ENCODE data around the gene APOE. TPM values are rescaled to one million over a fixed set of nuclear protein-coding genes. Genes with fewer than 3 reads are reported as not detected.

The APOE gene
- total RNA-seq, 6 experiments from 2014 or later = 3,480 to 8,780 (median 4,667) TPM

- no peaks in the 10 kb centered on the region for H3K9me3 ChIP-seq
- TF ChIP-seq CTCF (IDR thresholded peaks at IDR 0.05) (no peak), POLR2A (IDR thresholded peaks at IDR 0.05) (no peak)
- H3K36me3 ChIP-seq = peaks cover 0 to 35% (median 19%) of the 10 kb centered on the region in 4 donors
- no peak for DNase-seq
- H3K27ac ChIP-seq = no peak overlapping the region
- H3K4me3 ChIP-seq = no peak overlapping the region
- ATAC-seq = no peak
- peaks cover 0 to 23% (median 8%) of the 10 kb centered on the region in 4 donors for H3K4me1 ChIP-seq
- intact Hi-C loops (cut with DNase I) = no loop called here
- no peaks in the 10 kb centered on the region for H3K27me3 ChIP-seq
- WGBS (ENCODE audit: insufficient coverage, low coverage, low lambda C conversion rate, missing lambda C conversion rate) = 82% methylated on average over 4 of the region's 7 CpGs
Measured at GRCh38 chr19:44892932-44893331, 12.7 kb upstream of the APOE start.

DNA sequence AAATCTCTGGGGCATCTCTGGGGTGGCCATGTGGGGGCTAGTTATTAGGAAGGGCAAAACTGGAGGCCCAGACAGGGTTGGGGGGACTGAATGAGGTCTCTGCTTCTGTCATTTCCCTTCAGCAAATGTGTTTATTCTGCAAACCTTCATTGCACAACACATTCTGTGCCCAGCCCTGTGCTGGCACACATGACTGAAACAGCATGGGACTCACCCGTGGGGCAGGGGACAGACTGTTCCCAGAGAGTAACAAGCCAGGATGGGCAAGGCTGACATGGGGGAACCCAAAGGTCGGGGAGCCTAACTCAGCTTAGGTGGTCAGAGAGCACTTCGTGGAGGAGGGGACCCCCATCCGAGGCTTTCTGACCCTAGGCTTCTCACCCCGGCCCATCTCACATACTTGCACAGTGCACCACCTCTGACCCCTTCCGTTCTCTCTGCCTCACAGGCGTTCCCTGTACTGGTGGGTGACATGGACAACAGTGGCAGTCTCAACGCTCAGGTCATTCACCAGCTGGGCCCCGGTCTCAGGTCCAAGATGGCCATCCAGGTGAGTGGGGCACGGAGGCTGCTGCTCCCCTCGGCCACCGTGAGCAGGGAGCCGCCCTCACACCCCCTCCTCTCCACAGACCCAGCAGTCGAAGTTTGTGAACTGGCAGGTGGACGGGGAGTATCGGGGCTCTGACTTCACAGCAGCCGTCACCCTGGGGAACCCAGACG is 12.1 kb upstream of the APOE start:
- no peak for DNase-seq
- H3K27ac ChIP-seq = no peak overlapping the region
- TF ChIP-seq CTCF (IDR thresholded peaks at IDR 0.05) = no peak
- TF ChIP-seq POLR2A (IDR thresholded peaks at IDR 0.05) = no peak
- no peaks in the 10 kb centered on the region for H3K9me3 ChIP-seq
- intact Hi-C loops (cut with DNase I) = no loop called here
- H3K4me1 ChIP-seq = peaks cover 0 to 23% (median 8%) of the 10 kb centered on the region in 4 donors
- ATAC-seq = no peak
- peaks cover 0 to 31% (median 18%) of the 10 kb centered on the region in 4 donors for H3K36me3 ChIP-seq
- no peaks in the 10 kb centered on the region for H3K27me3 ChIP-seq
- no peak overlapping the region for H3K4me3 ChIP-seq
- WGBS (ENCODE audit: insufficient coverage, low coverage, low lambda C conversion rate, missing lambda C conversion rate) = 86% methylated on average over 10 of the region's 18 CpGs

DNA sequence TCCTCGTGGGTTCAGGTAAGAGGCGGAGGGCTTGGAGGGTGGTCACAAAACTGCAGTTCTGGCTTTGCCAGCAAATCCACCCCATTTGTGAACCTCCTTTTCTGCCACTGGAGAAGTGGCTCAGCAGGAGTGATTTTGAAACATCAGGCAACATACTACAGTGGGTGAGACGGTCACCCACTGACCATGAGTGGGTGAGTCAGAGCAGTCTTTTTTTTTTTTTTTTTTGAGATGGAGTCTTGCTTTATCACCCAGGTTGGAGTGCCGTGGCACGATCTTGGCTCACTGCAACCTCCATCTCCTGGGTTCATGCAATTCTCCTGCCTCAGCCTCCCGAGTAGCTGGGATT is 11.6 kb upstream of the APOE start:
- Histone ChIP-seq H3K27me3 (no peaks in the 10 kb centered on the region), H3K36me3 (peaks cover 0 to 31% (median 18%) of the 10 kb centered on the region in 4 donors)

GRCh38 chr19:44894946-44895345 is 10.7 kb upstream of the APOE start:
- Histone ChIP-seq H3K27ac (no peak overlapping the region), H3K9me3 (no peaks in the 10 kb centered on the region), H3K27me3 (no peaks in the 10 kb centered on the region), H3K4me1 (peaks cover 0 to 17% (median 4%) of the 10 kb centered on the region in 4 donors), H3K4me3 (no peak overlapping the region), H3K36me3 (peaks cover 0 to 31% (median 18%) of the 10 kb centered on the region in 4 donors)
- no peak for TF ChIP-seq CTCF (IDR thresholded peaks at IDR 0.05)
- TF ChIP-seq POLR2A (IDR thresholded peaks at IDR 0.05) = no peak
- ATAC-seq (no peak), DNase-seq (no peak)
- intact Hi-C loops (cut with DNase I) = no loop called here
- 65% methylated on average over 4 of the region's 9 CpGs for WGBS (ENCODE audit: insufficient coverage, low coverage, low lambda C conversion rate, missing lambda C conversion rate)

More for the DNA sequence above, 11.6 kb upstream of the APOE start:
- 100% methylated on average over 3 of the region's 6 CpGs for WGBS (ENCODE audit: insufficient coverage, low coverage, low lambda C conversion rate, missing lambda C conversion rate)
- peaks cover 0 to 23% (median 8%) of the 10 kb centered on the region in 4 donors for H3K4me1 ChIP-seq
- no peak overlapping the region for H3K4me3 ChIP-seq
- ATAC-seq (no peak), DNase-seq (no peak)
- H3K27ac ChIP-seq = no peak overlapping the region
- intact Hi-C loops (cut with DNase I) = no loop called here
- H3K9me3 ChIP-seq = no peaks in the 10 kb centered on the region
- TF ChIP-seq CTCF (IDR thresholded peaks at IDR 0.05) (no peak), POLR2A (IDR thresholded peaks at IDR 0.05) (no peak)

All from right lobe of liver (tissue), 6 donors.